Glutamatergic neuron (in vitro differentiated cells): ENCODE results near the gene IPPK. TPM values are rescaled to one million over a fixed set of nuclear protein-coding genes. Genes with fewer than 3 reads are reported as not detected.

Experiments used
- DNase-seq: peaks from one replicate; pipeline ENCODE4 v3.0.0; 2022
- H3K27ac Mint-ChIP-seq: one replicate; pipeline ENCODE4 v1.8.0; 2020; ENCODE audit warnings: mild to moderate bottlenecking, mixed read lengths, inconsistent platforms; ENCODE audit not compliant: unreplicated experiment
- H3K27me3 Mint-ChIP-seq: one replicate; pipeline ENCODE4 v1.8.0; 2020; ENCODE audit warnings: mild to moderate bottlenecking, moderate library complexity, mixed read lengths, inconsistent platforms; ENCODE audit not compliant: unreplicated experiment
- H3K36me3 Mint-ChIP-seq: one replicate; pipeline ENCODE4 v1.8.0; 2020; ENCODE audit warnings: mild to moderate bottlenecking, mixed read lengths, inconsistent platforms; ENCODE audit not compliant: unreplicated experiment
- H3K4me1 Mint-ChIP-seq: one replicate; pipeline ENCODE4 v1.8.0; 2020; ENCODE audit warnings: mild to moderate bottlenecking, low read depth, mixed read lengths, inconsistent platforms; ENCODE audit not compliant: unreplicated experiment
- H3K4me3 Mint-ChIP-seq: one replicate; pipeline ENCODE4 v1.8.0; 2020; ENCODE audit warnings: mild to moderate bottlenecking, mixed read lengths, inconsistent platforms; ENCODE audit not compliant: unreplicated experiment
- H3K9me3 Mint-ChIP-seq: one replicate; pipeline ENCODE4 v1.8.0; 2020; ENCODE audit warnings: mild to moderate bottlenecking, moderate library complexity, mixed read lengths, inconsistent platforms; ENCODE audit not compliant: unreplicated experiment
- CTCF ChIP-seq: fragments of 200-600 bp; sonication (generic); IDR thresholded peaks from one replicate; pipeline ENCODE4 v1.5.0; 2021; ENCODE audit not compliant: partially characterized antibody, unreplicated experiment
- total RNA-seq: library from RNA; stranded (reverse); fragmentation: NEBNext Ultra II Directional; extraction: Animal tissue kit (Norgen Biotek cat#: 25700); gene quantifications from one replicate; pipeline ENCODE4 v1.2.1, GENCODE V29; 2021; ENCODE audit not compliant: unreplicated experiment

The IPPK gene
- total RNA-seq, 1 donor from 2014 or later = 7.0 TPM

- DNase-seq = no peak
- Mint-ChIP-seq H3K4me3 (no peak overlapping the region), H3K27me3 (peaks cover 7% of the 10 kb centered on the region), H3K36me3 (no peaks in the 10 kb centered on the region), H3K27ac (no peak overlapping the region), H3K4me1 (peaks cover under 1% of the 10 kb centered on the region), H3K9me3 (peaks cover 2% of the 10 kb centered on the region)
- TF ChIP-seq CTCF = no peak
These were observed 20.9 kb downstream of the IPPK start for GRCh38 chr9:92649007-92649406.

GRCh38 chr9:92648474-92648971 lies 21.4 kb downstream of the IPPK start:
- H3K27ac Mint-ChIP-seq = no peak overlapping the region
- peaks cover 2% of the 10 kb centered on the region for H3K4me1 Mint-ChIP-seq
- H3K27me3 Mint-ChIP-seq = peaks cover 5% of the 10 kb centered on the region
- no peak overlapping the region for H3K4me3 Mint-ChIP-seq
- DNase-seq = no peak
- H3K9me3 Mint-ChIP-seq = peaks cover 2% of the 10 kb centered on the region
- no peaks in the 10 kb centered on the region for H3K36me3 Mint-ChIP-seq
- TF ChIP-seq CTCF = no peak

- H3K27ac Mint-ChIP-seq = no peak overlapping the region
- peaks cover 5% of the 10 kb centered on the region for H3K27me3 Mint-ChIP-seq
- H3K36me3 Mint-ChIP-seq = no peaks in the 10 kb centered on the region
- H3K4me1 Mint-ChIP-seq = peaks cover 2% of the 10 kb centered on the region
- no peak overlapping the region for H3K4me3 Mint-ChIP-seq
- H3K9me3 Mint-ChIP-seq = peaks cover 2% of the 10 kb centered on the region
- DNase-seq = no peak
- TF ChIP-seq CTCF = no peak
These were observed 22.1 kb downstream of the IPPK start for GRCh38 chr9:92647671-92648473.

- peaks cover 3% of the 10 kb centered on the region for H3K27me3 Mint-ChIP-seq
- no peak for DNase-seq
- no peak for TF ChIP-seq CTCF
- no peak overlapping the region for H3K4me3 Mint-ChIP-seq
- H3K4me1 Mint-ChIP-seq = peaks cover 2% of the 10 kb centered on the region
- H3K36me3 Mint-ChIP-seq = no peaks in the 10 kb centered on the region
- no peak overlapping the region for H3K27ac Mint-ChIP-seq
- no peaks in the 10 kb centered on the region for H3K9me3 Mint-ChIP-seq
These were observed 24.9 kb downstream of the IPPK start for GRCh38 chr9:92645041-92645440.

GRCh38 chr9:92644278-92644677 lies 25.7 kb downstream of the IPPK start:
- H3K36me3 Mint-ChIP-seq = no peaks in the 10 kb centered on the region
- peaks cover 2% of the 10 kb centered on the region for H3K4me1 Mint-ChIP-seq

More at GRCh38 chr9:92644278-92644677, 25.7 kb downstream of the IPPK start:
- no peaks in the 10 kb centered on the region for H3K9me3 Mint-ChIP-seq
- no peak for TF ChIP-seq CTCF
- no peak overlapping the region for H3K4me3 Mint-ChIP-seq
- no peak overlapping the region for H3K27ac Mint-ChIP-seq
- peaks cover 3% of the 10 kb centered on the region for H3K27me3 Mint-ChIP-seq
- no peak for DNase-seq
